HepG2 (cell line): Measurements from ENCODE around the gene KANSL3. TPM values are rescaled to one million over a fixed set of nuclear protein-coding genes. Genes with fewer than 3 reads are reported as not detected.

Source experiments
- ATAC-seq: fragments of 200-7000 bp; cut with Tn5 transposase; 3 replicates; pipeline ENCODE4 v1.9.1; 2020; ENCODE audit warnings: mild to moderate bottlenecking, moderate library complexity
- BruUV-seq: library from RNA; stranded (reverse); fragments of 400-500 nt; replicated peaks from 2 replicates; lab custom pipeline; 2021; lab: Mats Ljungman, UMichigan
- CTCF ChIA-PET: fragments of 300-600 bp; formaldehyde crosslinking; extraction: SDS; loops from one replicate; lab custom pipeline; 2021; ENCODE audit warnings: low total read pairs, inconsistent platforms, low intra/inter-chr PET ratio; lab: Yijun Ruan, JAX
- POLR2A ChIA-PET: fragments of 350-600 bp; sonication (Branson Sonifier 250); formaldehyde crosslinking; loops from one replicate; lab custom pipeline; 2020; ENCODE audit warnings: antibody characterized with exemption, inconsistent platforms; lab: Yijun Ruan, JAX
- DNase-seq: peaks from one replicate; pipeline ENCODE4 v3.0.0-alpha.2; 2015; ENCODE audit warnings: low spot score
- FAIRE-seq: peaks from 3 replicates; lab custom pipeline; 2011; peaks lifted over from hg19 to GRCh38; lab: Jason Lieb, UNC
- H2AFZ ChIP-seq: one replicate; pipeline ENCODE4 v1.6.1; 2011; ENCODE audit warnings: low read length, inconsistent platforms
- H3K27ac ChIP-seq: fragments of 300-600 bp; 3 replicates; pipeline ENCODE4 v1.8.0; 2011; ENCODE audit warnings: mixed run types, mild to moderate bottlenecking, mixed read lengths, low read length, inconsistent platforms; ENCODE audit not compliant: insufficient read depth; ENCODE audit errors: extremely low read length
- H3K27me3 ChIP-seq, 2 experiments: fragments of 200-600 bp in 1 of 2; 2 replicates in 1 of 2; 3 replicates in 1 of 2; pipeline versions ENCODE4 v1.6.0 to v1.8.0; 2011; ENCODE audit warnings: low read length in 2 of 2, mild to moderate bottlenecking in 2 of 2, moderate library complexity in 2 of 2, inconsistent platforms in 1 of 2; ENCODE audit not compliant: insufficient read depth in 2 of 2, control insufficient read depth in 1 of 2
- H3K36me3 ChIP-seq, 2 experiments: fragments of 200-600 bp in 1 of 2; replicated peaks in 1 of 2; 2 replicates in 1 of 2; 3 replicates in 1 of 2; pipeline versions ENCODE4 v1.5.1 to v1.8.0; 2011; ENCODE audit warnings: low read length in 2 of 2, inconsistent platforms in 1 of 2; ENCODE audit not compliant: insufficient read depth in 2 of 2, control insufficient read depth in 1 of 2
- H3K4me1 ChIP-seq: 2 replicates; pipeline ENCODE4 v1.5.1; 2012; ENCODE audit warnings: low read length, inconsistent platforms; ENCODE audit not compliant: insufficient read depth
- H3K4me2 ChIP-seq: 2 replicates; pipeline ENCODE4 v1.6.0; 2011; ENCODE audit warnings: low read depth, low read length, inconsistent platforms
- H3K4me3 ChIP-seq, 3 experiments: fragments of 200-600 bp in 1 of 3; sonication (generic), shearing (Covaris generic) in 1 of 3; replicated peaks in 1 of 3; 2 replicates each; pipeline ENCODE4 v1.5.1; 2011 to 2016; ENCODE audit warnings: low read length in 3 of 3, inconsistent platforms in 2 of 3, low read depth in 2 of 3, mild to moderate bottlenecking in 2 of 3, control low read depth in 1 of 3, mixed read lengths in 1 of 3; ENCODE audit not compliant: insufficient read depth in 1 of 3
- H3K79me2 ChIP-seq: one replicate; pipeline ENCODE4 v1.6.1; 2011; ENCODE audit warnings: low read length, inconsistent platforms; ENCODE audit not compliant: insufficient read depth
- H3K9ac ChIP-seq: 2 replicates; pipeline ENCODE4 v1.6.0; 2011; ENCODE audit warnings: mild to moderate bottlenecking, low read depth, low read length, inconsistent platforms; ENCODE audit not compliant: insufficient read depth
- H3K9me3 ChIP-seq: 2 replicates; pipeline ENCODE4 v1.5.1; 2012; ENCODE audit warnings: mild to moderate bottlenecking, low read length
- H4K20me1 ChIP-seq: 2 replicates; pipeline ENCODE4 v1.6.0; 2011; ENCODE audit warnings: inconsistent platforms, mild to moderate bottlenecking, low read length, moderate library complexity; ENCODE audit not compliant: insufficient read depth
- AKAP8 ChIP-seq: sonication (generic); formaldehyde crosslinking; IDR thresholded peaks from 2 replicates; pipeline ENCODE4 v1.5.1; 2020; ENCODE audit warnings: mild to moderate bottlenecking, missing genetic modification reagents
- GATAD1 ChIP-seq: IDR thresholded peaks from 2 replicates; pipeline ENCODE4 v1.6.1; 2016; ENCODE audit warnings: missing genetic modification reagents, missing compliant biosample characterization
- HNRNPK ChIP-seq: fragments of 200-400 bp; formaldehyde crosslinking; IDR thresholded peaks from 2 replicates; pipeline ENCODE4 v1.6.1; 2018; ENCODE audit warnings: low read length, low read depth, moderate library complexity, mild to moderate bottlenecking; ENCODE audit not compliant: poor library complexity, severe bottlenecking
- IKZF4 ChIP-seq: sonication (generic); formaldehyde crosslinking; IDR thresholded peaks from 2 replicates; pipeline ENCODE4 v1.5.1; 2020; ENCODE audit warnings: borderline replicate concordance, mild to moderate bottlenecking, low read depth, missing genetic modification reagents; ENCODE audit errors: not compliant biosample characterization
- JARID2 ChIP-seq: sonication (generic); formaldehyde crosslinking; IDR thresholded peaks from 2 replicates; pipeline ENCODE4 v1.8.1; 2023; ENCODE audit warnings: missing genetic modification reagents, inconsistent platforms; ENCODE audit not compliant: insufficient replicate concordance
- ZFP82 ChIP-seq: sonication (generic); formaldehyde crosslinking; IDR thresholded peaks from 2 replicates; pipeline ENCODE4 v1.5.1; 2020; ENCODE audit warnings: mild to moderate bottlenecking, missing genetic modification reagents, borderline replicate concordance
- ZNF501 ChIP-seq: sonication (generic); formaldehyde crosslinking; IDR thresholded peaks from 2 replicates; pipeline ENCODE4 v1.5.1; 2020; ENCODE audit warnings: mild to moderate bottlenecking, moderate library complexity, missing genetic modification reagents
- ZNF773 ChIP-seq: sonication (generic); formaldehyde crosslinking; IDR thresholded peaks from 2 replicates; pipeline ENCODE4 v1.4.0; 2020; ENCODE audit warnings: missing genetic modification reagents, borderline replicate concordance
- WGBS: methylation state at CpG from one replicate; pipeline ENCODE4 v1.1.6; 2017; ENCODE audit warnings: low lambda C conversion rate; 5-methylcytosine and 5-hydroxymethylcytosine counted together
- in situ Hi-C: cut with HindIII; loops from 2 replicates; pipeline ENCODE4 v1.10.0; 2017; ENCODE audit warnings: low pct_unique_long_range_greater_than_20kb; ENCODE audit not compliant: extremely low pct_ligation_motif_present
- intact Hi-C: fragments of 100-400 bp; cut with micrococcal nuclease; formaldehyde crosslinking; loops from one replicate; pipeline ENCODE4 v1.10.0; 2022; ENCODE audit not compliant: unreplicated experiment
- polyA plus RNA-seq, 8 experiments: library from polyadenylated mRNA; depleted of rRNA in 3 of 8; stranded (reverse) in 7 of 8; unstranded in 1 of 8; fragments of >200 nt; fragmentation: Illumina TruSeq in 4 of 8; extraction: Trizol in 4 of 8; gene quantifications; 2 replicates each; pipeline versions ENCODE4 v1.2.1 to v1.2.3, GENCODE V29; 2011 to 2016; ENCODE audit warnings: low read depth in 4 of 8, missing spikeins in 1 of 8, mixed read lengths in 1 of 8; ENCODE audit not compliant: insufficient read depth in 1 of 8
- total RNA-seq, 5 experiments: library from RNA; depleted of rRNA; stranded (reverse); fragments of >200 nt; fragmentation: Illumina TruSeq; extraction: Trizol; gene quantifications; 2 replicates each; pipeline ENCODE4 v1.2.3, GENCODE V29; 2016; ENCODE audit warnings: low read depth in 1 of 5

The KANSL3 gene
- total and polyA plus RNA-seq, 2 of the 13 experiments (the other 11 are each of a cell fraction or from before 2014, with no cell fraction given), result 20.8 to 37.3 TPM

DNA sequence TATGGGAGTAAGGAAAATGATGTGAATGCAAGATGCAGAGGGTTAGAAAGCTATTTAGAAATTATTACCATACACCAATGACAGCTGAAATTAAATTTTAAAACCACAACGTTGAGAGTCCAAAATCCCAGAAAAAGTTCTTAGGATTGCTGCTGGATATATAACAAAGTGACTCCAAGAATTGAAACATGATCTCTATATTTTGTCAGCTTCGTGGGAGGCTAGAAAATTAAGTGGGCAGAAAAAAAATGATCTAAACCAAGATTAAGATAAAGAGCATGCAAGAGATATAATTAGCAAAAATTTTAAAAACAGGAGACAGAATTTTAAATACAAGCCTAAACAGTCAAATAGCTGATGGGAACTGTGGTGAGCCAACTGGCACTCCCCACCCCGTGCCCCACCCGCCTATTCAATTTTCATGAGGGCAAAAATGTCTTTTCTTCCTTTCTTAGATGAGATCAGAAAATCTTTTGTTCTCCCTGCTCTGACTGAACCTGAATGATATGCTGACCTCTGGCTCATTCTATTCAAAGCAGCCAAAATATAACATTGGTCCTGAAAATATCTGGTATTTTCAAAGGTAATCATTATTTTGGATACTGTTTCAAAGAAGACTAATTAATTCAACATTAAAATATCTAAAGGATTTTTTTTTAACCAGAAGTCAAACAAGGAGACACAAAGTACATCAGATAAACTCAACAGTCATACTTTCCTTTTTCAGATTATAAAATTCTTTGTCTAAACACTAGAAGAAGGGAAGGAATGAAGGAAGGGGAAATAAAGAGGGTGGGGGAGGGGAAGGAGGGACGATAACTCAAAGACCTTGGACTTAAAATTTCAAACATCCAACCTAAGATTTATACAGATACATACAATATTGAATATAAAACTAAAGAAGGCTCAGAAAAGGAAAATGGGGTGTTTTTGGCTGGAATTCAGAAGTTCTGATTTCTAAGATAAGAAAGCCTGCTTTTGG is 12.2 kb downstream of the KANSL3 start:
- H2AFZ ChIP-seq, result no peak overlapping the region
- BruUV-seq, result no TSS peak
- H3K4me1 ChIP-seq, result peaks cover 15% of the 10 kb centered on the region
- no peaks in the 10 kb centered on the region for H3K9me3 ChIP-seq
- TF ChIP-seq GATAD1 (CRISPR knock-in tag) (no peak), HNRNPK (peak; percentile 86)
- TF ChIP-seq, all 625 proteins: peak for 1
- H3K27ac ChIP-seq, result no peak overlapping the region
- POLR2A ChIA-PET, result no interaction called here
- H3K79me2 ChIP-seq, result no peaks in the 10 kb centered on the region
- no peak overlapping the region for H3K4me2 ChIP-seq
- CTCF ChIA-PET, result no interaction called here
- H3K4me3 ChIP-seq, result no peak overlapping the region
- H3K9ac ChIP-seq, result no peak overlapping the region
- FAIRE-seq (no peak), DNase-seq (no peak), ATAC-seq (no peak)
- H3K36me3 ChIP-seq, result peaks cover 3 to 59% of the 10 kb centered on the region in 2 experiments
- intact Hi-C loops, result no loop called here
- no peaks in the 10 kb centered on the region for H4K20me1 ChIP-seq
- in situ Hi-C loops, result no loop called here
- no peaks in the 10 kb centered on the region for H3K27me3 ChIP-seq
- WGBS, result 89% methylated on average over 5 of the region's 5 CpGs

DNA sequence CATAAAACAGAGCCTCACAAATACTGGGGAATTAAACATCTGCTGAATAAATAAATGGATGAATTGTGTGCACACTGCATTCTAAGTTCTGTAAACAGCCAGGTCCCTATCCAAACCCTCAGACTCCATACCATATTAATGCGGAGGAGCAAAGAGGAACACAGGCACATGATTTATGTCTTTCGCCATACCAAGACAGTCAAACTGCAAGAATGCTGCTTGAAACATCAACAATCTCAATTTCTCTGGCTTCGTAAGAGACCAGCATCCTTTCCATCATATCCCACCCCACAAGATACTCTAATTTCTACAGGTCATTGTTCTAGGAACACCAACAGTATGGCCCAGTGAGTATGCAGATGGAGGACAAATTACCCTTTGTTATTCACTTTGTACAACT is 15.0 kb downstream of the KANSL3 start:
- H3K4me1 ChIP-seq, result peaks cover 15% of the 10 kb centered on the region
- no peaks in the 10 kb centered on the region for H3K79me2 ChIP-seq
- H3K4me3 ChIP-seq, result no peak overlapping the region
- H2AFZ ChIP-seq, result no peak overlapping the region
- CTCF ChIA-PET, result no interaction called here
- BruUV-seq, result TSS peak; percentile 16
- H4K20me1 ChIP-seq, result no peaks in the 10 kb centered on the region
- in situ Hi-C loops (no loop called here), intact Hi-C loops (no loop called here)
- no peak overlapping the region for H3K27ac ChIP-seq
- no peak overlapping the region for H3K4me2 ChIP-seq
- FAIRE-seq, result no peak
- no peaks in the 10 kb centered on the region for H3K9me3 ChIP-seq
- no peak overlapping the region for H3K9ac ChIP-seq
- no peak for TF ChIP-seq ZNF501 (CRISPR knock-in tag)
- no peak for TF ChIP-seq IKZF4 (CRISPR knock-in tag)
- TF ChIP-seq ZNF773 (CRISPR knock-in tag), result no peak
- TF ChIP-seq JARID2 (CRISPR knock-in tag), result no peak
- TF ChIP-seq AKAP8 (CRISPR knock-in tag), result no peak
- TF ChIP-seq ZFP82 (CRISPR knock-in tag), result no peak
- DNase-seq, result no peak
- POLR2A ChIA-PET, result no interaction called here
- no peak for ATAC-seq
- H3K27me3 ChIP-seq, result no peaks in the 10 kb centered on the region
- peaks cover 15 to 57% of the 10 kb centered on the region in 2 experiments for H3K36me3 ChIP-seq
- WGBS, result 94% methylated on average over 3 of the region's 3 CpGs
